ENCODE results near the gene YBEY.
"Not testable (repeated sequence)": the region's sequence is repeated elsewhere in the genome, so short reads cannot be mapped to it uniquely, and the experiment has no call there.

The YBEY gene

GRCh38 chr21:46285761-46286647, at the start of gene YBEY:
TSS of gene YBEY (plus strand) at chr21:46286342. CDS start at chr21:46286914, 572 bp downstream.
- FAIRE-seq, result no peak

- no peak for FAIRE-seq
These were observed 48.7 kb upstream of the YBEY start for GRCh38 chr21:46237474-46237873.

- FAIRE-seq, result no peak
These were observed 46.3 kb upstream of the YBEY start for GRCh38 chr21:46239817-46240325.

GRCh38 chr21:46241577-46241976, 44.6 kb upstream of the YBEY start:
- not testable (repeated sequence) for FAIRE-seq

- FAIRE-seq, result no peak
These were observed 42.8 kb upstream of the YBEY start for GRCh38 chr21:46243325-46243724.

GRCh38 chr21:46243960-46244361, 42.2 kb upstream of the YBEY start:
- no peak for FAIRE-seq

- no peak for FAIRE-seq
These were observed 41.5 kb upstream of the YBEY start for GRCh38 chr21:46244602-46245001.

- no peak for FAIRE-seq
These were observed 40.8 kb upstream of the YBEY start for GRCh38 chr21:46245213-46245915.

GRCh38 chr21:46246345-46246744, 39.8 kb upstream of the YBEY start:
- no peak for FAIRE-seq

- no peak for FAIRE-seq
These were observed 38.3 kb upstream of the YBEY start for GRCh38 chr21:46247699-46248421.

GRCh38 chr21:46248422-46248782, 37.7 kb upstream of the YBEY start:
- no peak for FAIRE-seq

GRCh38 chr21:46248827-46249226, 37.3 kb upstream of the YBEY start:
- FAIRE-seq, result no peak

GRCh38 chr21:46250146-46250725, 35.9 kb upstream of the YBEY start:
- no peak for FAIRE-seq

- no peak for FAIRE-seq
These were observed 33.3 kb upstream of the YBEY start for GRCh38 chr21:46252840-46253239.

- no peak for FAIRE-seq
These were observed 32.5 kb upstream of the YBEY start for GRCh38 chr21:46253610-46254124.

GRCh38 chr21:46254208-46254975, 31.8 kb upstream of the YBEY start:
- no peak for FAIRE-seq

- FAIRE-seq, result no peak
These were observed 31.0 kb upstream of the YBEY start for GRCh38 chr21:46255166-46255565.

- FAIRE-seq, result no peak
These were observed 30.3 kb upstream of the YBEY start for GRCh38 chr21:46255758-46256337.

- no peak for FAIRE-seq
These were observed 29.6 kb upstream of the YBEY start for GRCh38 chr21:46256501-46256994.

GRCh38 chr21:46264046-46264689, 22.0 kb upstream of the YBEY start:
- FAIRE-seq, result no peak

- no peak for FAIRE-seq
These were observed 21.4 kb upstream of the YBEY start for GRCh38 chr21:46264690-46265144.
